Upper lobe of left lung (tissue), 6 donors: ENCODE data around the gene DNER. TPM values are rescaled to one million over a fixed set of nuclear protein-coding genes. Genes with fewer than 3 reads are reported as not detected.

ENCODE experiments used
- ATAC-seq, 2 donors: fragments of 200-7000 bp; cut with Tn5 transposase; one replicate each; pipeline ENCODE4 v1.9.1; 2022; ENCODE audit warnings: mild to moderate bottlenecking in 2 of 2, moderate library complexity in 2 of 2; ENCODE audit not compliant: low FRiP score in 2 of 2
- DNase-seq, 2 donors: peaks; one replicate each; pipeline ENCODE4 v3.0.0-alpha.2; 2019 to 2020
- H3K27ac ChIP-seq, 4 donors: fragments of 200-600 bp; sonication (generic); one replicate each; pipeline ENCODE4 v1.5.1; 2016 to 2019
- H3K27me3 ChIP-seq, 4 donors: fragments of 200-600 bp; sonication (generic); one replicate each; pipeline ENCODE4 v1.5.1; 2017 to 2019
- H3K36me3 ChIP-seq, 4 donors: fragments of 200-600 bp; sonication (generic); one replicate each; pipeline ENCODE4 v1.5.1; 2016 to 2019
- H3K4me1 ChIP-seq, 4 donors: fragments of 200-600 bp; sonication (generic); one replicate each; pipeline ENCODE4 v1.5.1; 2018 to 2019
- H3K4me3 ChIP-seq, 4 donors: fragments of 200-600 bp; sonication (generic); one replicate each; pipeline ENCODE4 v1.5.1; 2017 to 2019; ENCODE audit warnings: mild to moderate bottlenecking in 2 of 4, moderate library complexity in 1 of 4
- H3K9me3 ChIP-seq, 4 donors: fragments of 200-600 bp; sonication (generic); one replicate each; pipeline ENCODE4 v1.5.1; 2018 to 2019
- CTCF ChIP-seq, 6 experiments: fragments of 450-650 bp in 4 of 6; fragments of 200-600 bp in 2 of 6; sonication (generic) in 2 of 6; IDR thresholded peaks; one replicate each; pipeline ENCODE4 v1.5.1; 2016 to 2019; ENCODE audit warnings: antibody characterized with exemption in 6 of 6
- EP300 ChIP-seq, 4 donors: sonication (generic); formaldehyde crosslinking; IDR thresholded peaks; one replicate each; pipeline ENCODE4 v1.5.1; 2017; ENCODE audit warnings: antibody characterized with exemption in 4 of 4, control low read depth in 2 of 4
- POLR2A ChIP-seq, 4 donors: fragments of 450-650 bp; IDR thresholded peaks; one replicate each; pipeline ENCODE4 v1.5.1; 2016 to 2017; ENCODE audit warnings: antibody characterized with exemption in 4 of 4, mild to moderate bottlenecking in 2 of 4
- POLR2AphosphoS5 ChIP-seq, 2 donors: sonication (generic); formaldehyde crosslinking; IDR thresholded peaks; one replicate each; pipeline ENCODE4 v1.5.1; 2017; ENCODE audit warnings: antibody characterized with exemption in 2 of 2
- WGBS, 2 donors: methylation state at CpG; one replicate each; pipeline ENCODE4 v1.1.5; 2017 to 2018; 5-methylcytosine and 5-hydroxymethylcytosine counted together
- total RNA-seq, 6 donors: library from RNA; depleted of rRNA in 4 of 6; stranded (reverse); fragments of >200 nt in 4 of 6; gene quantifications; one replicate each; pipeline versions ENCODE4 v1.1.0 to v1.2.1, GENCODE V29; 2016 to 2021
- donor health status: DM: no; HTN: no; CAD: no; lungs with moderate emphysema.
- donor health status: DM: no; HTN: yes; CAD: no; lungs with severe emphysema.

The DNER gene
- total RNA-seq, 6 donors from 2014 or later, result 0.31 to 2.1 (median 0.98) TPM

- DNase-seq (no peak), ATAC-seq (no peak)
- Histone ChIP-seq H3K36me3 (no peaks in the 10 kb centered on the region), H3K4me1 (no peaks in the 10 kb centered on the region), H3K4me3 (no peak overlapping the region), H3K9me3 (no peaks in the 10 kb centered on the region), H3K27ac (no peak overlapping the region), H3K27me3 (no peaks in the 10 kb centered on the region)
- TF ChIP-seq CTCF (IDR thresholded peaks at IDR 0.05) (no peak), EP300 (IDR thresholded peaks at IDR 0.05) (no peak), POLR2AphosphoS5 (IDR thresholded peaks at IDR 0.05) (no peak), POLR2A (IDR thresholded peaks at IDR 0.05) (no peak)
- WGBS, 2 donors, result 96% methylated on average over 10 of the region's 10 CpGs
These were observed 187.4 kb downstream of the DNER start for GRCh38 chr2:229526951-229527350.

DNA sequence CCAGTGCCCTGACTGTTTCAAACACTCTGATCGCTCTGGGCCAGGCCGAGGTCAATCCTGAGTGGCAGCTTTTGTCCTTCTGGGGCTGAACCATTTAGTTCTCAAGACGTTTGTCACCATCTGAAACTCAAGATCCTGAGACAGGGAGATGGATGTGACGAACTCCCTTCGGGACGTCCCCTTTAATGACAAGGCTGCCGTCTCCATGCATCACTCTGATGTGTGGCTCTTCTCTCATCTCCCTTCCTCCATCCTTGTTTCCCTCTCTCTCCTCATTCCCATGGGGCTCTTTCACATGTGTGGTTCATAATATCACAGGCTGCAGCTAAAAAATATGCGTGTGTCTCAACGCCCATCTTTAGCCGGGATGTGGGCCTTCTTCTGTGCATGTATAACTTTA lies 189.6 kb downstream of the DNER start:
- ATAC-seq (no peak), DNase-seq (no peak)

DNA sequence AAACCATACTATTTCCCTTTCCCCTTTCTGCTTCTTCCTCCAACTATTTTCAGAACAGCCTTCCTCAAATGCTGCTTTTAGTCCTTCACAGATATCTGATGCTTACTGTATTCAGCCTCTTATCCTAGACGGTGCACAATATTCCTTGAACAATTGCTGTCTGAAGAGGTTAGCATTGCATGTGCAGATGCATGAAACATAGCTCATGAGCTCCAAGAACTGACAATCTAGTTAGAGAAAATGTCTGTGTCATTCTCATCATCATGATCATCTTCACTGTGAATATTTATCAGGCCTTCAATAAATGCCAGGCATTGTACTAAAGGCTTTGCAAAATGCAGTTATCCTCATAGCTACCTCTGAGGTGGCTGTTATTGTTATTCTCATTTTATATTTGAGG lies 190.7 kb downstream of the DNER start:
- no peak overlapping the region for H3K27ac ChIP-seq
- no peaks in the 10 kb centered on the region for H3K27me3 ChIP-seq
- no peaks in the 10 kb centered on the region for H3K9me3 ChIP-seq
- no peak overlapping the region for H3K4me3 ChIP-seq
- H3K4me1 ChIP-seq, result no peaks in the 10 kb centered on the region
- ATAC-seq (no peak), DNase-seq (no peak)
- 67 to 72% methylated on average over 1 of the region's 1 CpG for WGBS, 2 donors
- no peaks in the 10 kb centered on the region for H3K36me3 ChIP-seq
- no peak for TF ChIP-seq POLR2AphosphoS5 (IDR thresholded peaks at IDR 0.05)
- TF ChIP-seq EP300 (IDR thresholded peaks at IDR 0.05), result no peak
- no peak for TF ChIP-seq POLR2A (IDR thresholded peaks at IDR 0.05)
- no peak for TF ChIP-seq CTCF (IDR thresholded peaks at IDR 0.05)

More for the DNA sequence above, 189.6 kb downstream of the DNER start:
- H3K4me3 ChIP-seq, result no peak overlapping the region
- TF ChIP-seq POLR2AphosphoS5 (IDR thresholded peaks at IDR 0.05) (no peak), EP300 (IDR thresholded peaks at IDR 0.05) (no peak), POLR2A (IDR thresholded peaks at IDR 0.05) (no peak), CTCF (IDR thresholded peaks at IDR 0.05) (no peak)
- no peak overlapping the region for H3K27ac ChIP-seq
- no peaks in the 10 kb centered on the region for H3K9me3 ChIP-seq
- whole genome bisulfite sequencing, 2 donors, result 82 to 89% methylated on average over 10 of the region's 10 CpGs
- H3K27me3 ChIP-seq, result no peaks in the 10 kb centered on the region
- H3K36me3 ChIP-seq, result no peaks in the 10 kb centered on the region
- H3K4me1 ChIP-seq, result no peaks in the 10 kb centered on the region

GRCh38 chr2:229521576-229521975 lies 192.8 kb downstream of the DNER start:
- Histone ChIP-seq H3K4me3 (no peak overlapping the region), H3K36me3 (no peaks in the 10 kb centered on the region), H3K27me3 (no peaks in the 10 kb centered on the region), H3K4me1 (no peaks in the 10 kb centered on the region), H3K9me3 (no peaks in the 10 kb centered on the region), H3K27ac (no peak overlapping the region)
- no peak for ATAC-seq
- no peak for TF ChIP-seq EP300 (IDR thresholded peaks at IDR 0.05)
- TF ChIP-seq POLR2A (IDR thresholded peaks at IDR 0.05), result no peak
- TF ChIP-seq POLR2AphosphoS5 (IDR thresholded peaks at IDR 0.05), result no peak
- TF ChIP-seq CTCF (IDR thresholded peaks at IDR 0.05), result no peak
- no peak for DNase-seq

DNA sequence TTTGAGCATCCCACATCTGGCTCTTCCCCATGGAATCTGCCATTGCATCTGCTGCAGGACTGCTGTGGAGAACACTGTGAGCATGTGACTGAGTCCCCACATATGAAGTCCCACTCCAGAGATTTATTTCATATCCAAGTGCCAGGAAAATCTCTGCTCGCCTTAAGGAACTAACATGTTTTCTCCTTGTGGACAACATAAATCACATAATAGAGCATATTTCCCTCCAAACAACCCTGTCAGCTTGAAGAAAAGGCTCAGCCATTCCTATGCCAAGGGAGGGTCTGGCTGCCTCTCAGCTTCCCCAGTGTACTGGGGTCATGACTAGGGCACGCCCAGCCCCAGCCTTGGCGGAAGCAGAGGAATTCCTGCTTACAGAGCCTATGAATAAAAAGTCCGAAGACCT lies 193.7 kb downstream of the DNER start:
- ATAC-seq, result peak; percentile 35 to 85
- Histone ChIP-seq H3K27me3 (no peaks in the 10 kb centered on the region), H3K4me3 (no peak overlapping the region), H3K36me3 (no peaks in the 10 kb centered on the region), H3K4me1 (no peaks in the 10 kb centered on the region), H3K9me3 (no peaks in the 10 kb centered on the region), H3K27ac (no peak overlapping the region)
- DNase-seq, result no peak
- TF ChIP-seq CTCF (IDR thresholded peaks at IDR 0.05), result no peak
- no peak for TF ChIP-seq POLR2AphosphoS5 (IDR thresholded peaks at IDR 0.05)
- no peak for TF ChIP-seq EP300 (IDR thresholded peaks at IDR 0.05)
- no peak for TF ChIP-seq POLR2A (IDR thresholded peaks at IDR 0.05)
- WGBS, 2 donors, result 51 to 90% methylated on average over 3 to 4 of the region's 4 CpGs
